Esophagus muscularis mucosa (tissue), 4 donors: Measurements from ENCODE around the gene RAI1. TPM values are rescaled to one million over a fixed set of nuclear protein-coding genes. Genes with fewer than 3 reads are reported as not detected.
"Not testable (repeated sequence)": the region's sequence is repeated elsewhere in the genome, so short reads cannot be mapped to it uniquely, and the experiment has no call there.

ENCODE experiments used
- DNase-seq: peaks from one replicate; pipeline ENCODE4 v3.0.0-alpha.2; 2017; ENCODE audit errors: extremely low spot score
- H3K27ac ChIP-seq, 4 donors: fragments of 200-600 bp; sonication (generic); replicated peaks in 1 of 4; 1 replicate in 3 of 4; 2 replicates in 1 of 4; pipeline ENCODE4 v1.5.1; 2016 to 2019; ENCODE audit warnings: mild to moderate bottlenecking in 1 of 4
- H3K27me3 ChIP-seq, 4 donors: fragments of 200-600 bp; sonication (generic); one replicate each; pipeline versions ENCODE4 v1.5.1 to v1.6.0; 2016 to 2019
- H3K36me3 ChIP-seq, 4 donors: fragments of 200-600 bp; sonication (generic); one replicate each; pipeline ENCODE4 v1.5.1; 2016 to 2019
- H3K4me1 ChIP-seq, 4 donors: fragments of 200-600 bp; sonication (generic); one replicate each; pipeline ENCODE4 v1.5.1; 2016 to 2019
- H3K4me3 ChIP-seq, 4 donors: fragments of 200-600 bp; sonication (generic); 1 replicate in 2 of 4; 2 replicates in 2 of 4; pipeline ENCODE4 v1.5.1; 2016 to 2019; ENCODE audit warnings: mild to moderate bottlenecking in 4 of 4, moderate library complexity in 1 of 4
- H3K9me3 ChIP-seq, 4 donors: fragments of 200-600 bp; sonication (generic); 1 replicate in 3 of 4; 2 replicates in 1 of 4; pipeline ENCODE4 v1.5.1; 2016 to 2019
- EP300 ChIP-seq: sonication (generic); formaldehyde crosslinking; IDR thresholded peaks from one replicate; pipeline ENCODE4 v1.6.1; 2017; ENCODE audit warnings: antibody characterized with exemption
- POLR2A ChIP-seq: fragments of 450-650 bp; IDR thresholded peaks from one replicate; pipeline ENCODE4 v1.6.1; 2017; ENCODE audit warnings: antibody characterized with exemption, moderate library complexity, mild to moderate bottlenecking, low read depth
- POLR2AphosphoS5 ChIP-seq, 2 donors: sonication (generic); formaldehyde crosslinking; IDR thresholded peaks; one replicate each; pipeline ENCODE4 v1.6.1; 2017; ENCODE audit warnings: antibody characterized with exemption in 2 of 2
- WGBS: methylation state at CpG from one replicate; pipeline ENCODE4 v1.1.5; 2018; 5-methylcytosine and 5-hydroxymethylcytosine counted together
- intact Hi-C: fragments of 100-400 bp; cut with DNase I; formaldehyde crosslinking; loops from one replicate; pipeline ENCODE4 v1.15.1; 2023
- total RNA-seq, 4 donors: library from RNA; depleted of rRNA; stranded (reverse); fragments of >200 nt; gene quantifications; one replicate each; pipeline versions ENCODE4 v1.1.0 to v1.2.1, GENCODE V29; 2016
- TF ChIP-seq, protein P1 (sequence below), 3 experiments: fragments of 200-600 bp in 2 of 3; fragments of 450-650 bp in 1 of 3; sonication (generic) in 2 of 3; IDR thresholded peaks; one replicate each; pipeline ENCODE4 v1.5.1; 2017 to 2019; ENCODE audit warnings: antibody characterized with exemption in 3 of 3, mild to moderate bottlenecking in 2 of 3, moderate library complexity in 1 of 3

The RAI1 gene
- total RNA-seq, 4 donors from 2014 or later: 18.7 to 41.3 (median 28.3) TPM

GRCh38 chr17:17636272-17636885 lies 44.9 kb upstream of the RAI1 start:
- H3K27ac ChIP-seq: no peak overlapping the region

DNA sequence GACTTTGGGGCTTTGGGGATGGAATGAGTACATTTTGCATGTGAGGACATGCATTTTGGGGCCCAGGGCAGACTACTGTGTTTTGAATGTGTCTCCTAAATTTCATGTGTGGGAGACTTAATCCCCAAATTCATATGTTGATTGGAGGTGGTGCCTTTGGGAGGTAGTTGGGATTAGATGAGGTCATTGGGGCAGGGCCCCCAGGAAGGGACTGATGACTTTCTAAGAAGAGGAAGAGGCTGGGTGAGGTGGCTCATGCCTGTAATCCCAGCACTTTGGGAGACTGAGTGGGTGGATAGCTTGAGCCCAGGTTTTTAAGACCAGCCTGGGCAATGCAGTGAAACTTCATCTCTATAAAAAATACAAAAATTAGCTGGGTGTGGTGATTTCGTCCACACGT lies 42.8 kb upstream of the RAI1 start:
- no peak for DNase-seq
- WGBS: 100% methylated on average over 2 of the region's 2 CpGs
- TF ChIP-seq POLR2A: no peak
- Histone ChIP-seq H3K27ac (no peak overlapping the region), H3K4me3 (no peak overlapping the region), H3K27me3 (peaks cover 0 to 12% (median 0%) of the 10 kb centered on the region in 4 donors), H3K36me3 (no peaks in the 10 kb centered on the region), H3K4me1 (peaks cover 0 to 11% (median 0%) of the 10 kb centered on the region in 4 donors), H3K9me3 (no peaks in the 10 kb centered on the region)
- intact Hi-C loops: no loop called here

More at GRCh38 chr17:17636272-17636885, 44.9 kb upstream of the RAI1 start:
- DNase-seq: no peak
- TF ChIP-seq POLR2A (no peak), POLR2AphosphoS5 (IDR thresholded peaks at IDR 0.05) (no peak), EP300 (no peak)
- TF ChIP-seq, protein P1, sequence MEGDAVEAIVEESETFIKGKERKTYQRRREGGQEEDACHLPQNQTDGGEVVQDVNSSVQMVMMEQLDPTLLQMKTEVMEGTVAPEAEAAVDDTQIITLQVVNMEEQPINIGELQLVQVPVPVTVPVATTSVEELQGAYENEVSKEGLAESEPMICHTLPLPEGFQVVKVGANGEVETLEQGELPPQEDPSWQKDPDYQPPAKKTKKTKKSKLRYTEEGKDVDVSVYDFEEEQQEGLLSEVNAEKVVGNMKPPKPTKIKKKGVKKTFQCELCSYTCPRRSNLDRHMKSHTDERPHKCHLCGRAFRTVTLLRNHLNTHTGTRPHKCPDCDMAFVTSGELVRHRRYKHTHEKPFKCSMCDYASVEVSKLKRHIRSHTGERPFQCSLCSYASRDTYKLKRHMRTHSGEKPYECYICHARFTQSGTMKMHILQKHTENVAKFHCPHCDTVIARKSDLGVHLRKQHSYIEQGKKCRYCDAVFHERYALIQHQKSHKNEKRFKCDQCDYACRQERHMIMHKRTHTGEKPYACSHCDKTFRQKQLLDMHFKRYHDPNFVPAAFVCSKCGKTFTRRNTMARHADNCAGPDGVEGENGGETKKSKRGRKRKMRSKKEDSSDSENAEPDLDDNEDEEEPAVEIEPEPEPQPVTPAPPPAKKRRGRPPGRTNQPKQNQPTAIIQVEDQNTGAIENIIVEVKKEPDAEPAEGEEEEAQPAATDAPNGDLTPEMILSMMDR (IDR thresholded peaks at IDR 0.05): no peak
- no peak overlapping the region for H3K4me3 ChIP-seq
- H3K36me3 ChIP-seq: no peaks in the 10 kb centered on the region
- no peaks in the 10 kb centered on the region for H3K9me3 ChIP-seq
- 50% methylated on average over 5 of the region's 5 CpGs for WGBS
- peaks cover 0 to 5% (median 0%) of the 10 kb centered on the region in 4 donors for H3K4me1 ChIP-seq
- intact Hi-C loops: no loop called here
- H3K27me3 ChIP-seq: peaks cover 0 to 16% (median 0%) of the 10 kb centered on the region in 4 donors

DNA sequence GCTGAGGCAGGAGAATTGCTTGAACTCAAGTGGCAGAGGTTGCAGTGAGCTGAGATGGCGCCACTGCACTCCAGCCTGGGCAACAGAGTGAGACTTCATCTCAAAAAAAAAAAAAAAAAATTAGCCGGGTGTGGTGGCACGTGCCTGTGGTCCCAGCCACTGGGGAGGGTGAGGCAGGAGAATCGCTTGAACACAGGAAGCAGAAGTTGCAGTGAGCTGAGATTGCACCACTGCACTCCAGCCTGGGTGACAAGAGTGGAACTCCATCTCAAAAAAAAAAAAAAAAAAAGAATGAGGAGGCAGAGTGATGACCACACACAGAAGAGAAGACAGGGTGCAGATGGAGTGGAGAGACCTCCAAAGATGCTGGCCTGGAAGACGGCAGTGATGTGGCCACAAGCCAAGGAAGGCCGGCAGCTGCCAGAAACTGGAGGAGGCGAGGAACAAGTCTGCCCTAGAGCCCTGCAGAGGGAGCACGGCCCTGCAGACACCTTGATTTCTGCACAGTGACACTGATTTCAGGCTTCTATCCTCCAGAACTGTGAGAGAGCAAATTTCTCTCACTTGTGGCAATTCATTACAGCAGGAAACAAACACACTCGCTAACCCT lies 41.5 kb upstream of the RAI1 start:
- not testable (repeated sequence) for H3K4me3 ChIP-seq, H3K27ac ChIP-seq, H3K36me3 ChIP-seq, H3K9me3 ChIP-seq, H3K27me3 ChIP-seq, DNase-seq
- H3K4me1 ChIP-seq: peaks cover 0 to 11% (median 0%) of the 10 kb centered on the region in 4 donors
- 62% methylated on average over 9 of the region's 9 CpGs for WGBS
- intact Hi-C loops: loop anchor here (5.0 kb wide), 1 partner anchor 137 kb away; no protein-coding TSS in a partner anchor

GRCh38 chr17:17641621-17642409 lies 39.4 kb upstream of the RAI1 start:
- intact Hi-C loops: loop anchor here (1.0 to 5.0 kb wide), 2 partner anchors 140 to 287 kb away; no protein-coding TSS in a partner anchor
- TF ChIP-seq POLR2A: no peak
- no peak for TF ChIP-seq EP300
- TF ChIP-seq, protein P1 (IDR thresholded peaks at IDR 0.05): peak; percentile 88 to 95 (median 90)
- peak in 1 of 2 donors; percentile 21 for TF ChIP-seq POLR2AphosphoS5 (IDR thresholded peaks at IDR 0.05)
- Histone ChIP-seq H3K9me3 (peaks cover 0 to 7% (median 0%) of the 10 kb centered on the region in 4 donors), H3K27me3 (peaks cover 0 to 12% (median 0%) of the 10 kb centered on the region in 4 donors), H3K4me1 (peaks cover 0 to 6% (median 0%) of the 10 kb centered on the region in 4 donors), H3K27ac (no peak overlapping the region), H3K36me3 (no peaks in the 10 kb centered on the region), H3K4me3 (no peak overlapping the region)
- WGBS: 37% methylated on average over 12 of the region's 14 CpGs
- peak; percentile 93 for DNase-seq

GRCh38 chr17:17645148-17645547 lies 36.1 kb upstream of the RAI1 start:
- H3K9me3 ChIP-seq, H3K27ac ChIP-seq, H3K4me3 ChIP-seq, H3K4me1 ChIP-seq, intact Hi-C loops, H3K36me3 ChIP-seq, DNase-seq: not testable (repeated sequence)
- whole genome bisulfite sequencing: 92% methylated on average over 4 of the region's 4 CpGs
- H3K27me3 ChIP-seq: peaks cover 0 to 12% (median 0%) of the 10 kb centered on the region in 4 donors

DNA sequence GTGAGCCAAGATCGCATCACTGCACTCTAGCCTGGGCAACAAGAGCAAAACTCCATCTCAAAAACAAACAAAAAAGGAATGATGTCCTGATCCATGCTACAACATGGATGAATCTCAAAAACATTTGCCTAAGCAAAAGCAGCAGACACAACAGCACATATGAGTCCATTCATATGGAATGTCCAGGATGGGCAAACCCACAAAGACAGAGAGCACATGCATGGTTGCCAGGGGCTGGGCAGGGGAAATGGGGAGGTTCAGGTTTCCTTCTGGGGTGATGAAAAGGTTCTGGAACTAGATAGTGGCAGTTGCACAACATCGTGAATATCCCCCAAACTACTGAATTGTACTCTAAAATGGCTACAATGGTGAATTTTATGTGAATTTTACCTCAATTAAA lies 35.3 kb upstream of the RAI1 start:
- Histone ChIP-seq H3K27ac (no peak overlapping the region), H3K4me1 (peaks cover 0 to 6% (median 0%) of the 10 kb centered on the region in 4 donors), H3K9me3 (peaks cover 0 to 10% (median 0%) of the 10 kb centered on the region in 4 donors), H3K4me3 (no peak overlapping the region), H3K36me3 (no peaks in the 10 kb centered on the region), H3K27me3 (peaks cover 0 to 12% (median 0%) of the 10 kb centered on the region in 4 donors)
- intact Hi-C loops: no loop called here
- TF ChIP-seq POLR2AphosphoS5 (IDR thresholded peaks at IDR 0.05) (no peak), EP300 (no peak), POLR2A (no peak)
- TF ChIP-seq, protein P1 (IDR thresholded peaks at IDR 0.05): no peak
- no peak for DNase-seq
- 88% methylated on average over 2 of the region's 2 CpGs for WGBS
